OCI-LY3 (cell line): ENCODE results near the gene ACOX3.

Source experiments
- H2AFZ ChIP-seq: fragments of 200-600, 300-600 bp; shearing (Covaris generic); 2 replicates; pipeline ENCODE4 v1.6.0; 2014; ENCODE audit warnings: antibody characterized with exemption, low read depth, low read length
- H3K27ac ChIP-seq: fragments of 200-600, 300-600 bp; sonication (generic); 2 replicates; pipeline ENCODE4 v1.5.1; 2014; ENCODE audit warnings: mild to moderate bottlenecking, low read length, moderate library complexity, mixed read lengths
- H3K27me3 ChIP-seq: fragments of 200-600, 300-600 bp; sonication (generic); 2 replicates; pipeline ENCODE4 v1.6.1; 2014; ENCODE audit warnings: low read depth, low read length, mixed read lengths
- H3K36me3 ChIP-seq: fragments of 200-600, 300-600 bp; sonication (generic); replicated peaks from 2 replicates; pipeline ENCODE3; 2014; ENCODE audit warnings: low read depth, low read length, mixed read lengths
- H3K4me1 ChIP-seq: fragments of 300-600, 200-600 bp; sonication (generic); 2 replicates; pipeline ENCODE4 v1.6.1; 2014; ENCODE audit warnings: low read length, mixed read lengths
- H3K4me2 ChIP-seq: fragments of 200-600, 300-600 bp; sonication (generic); 2 replicates; pipeline ENCODE4 v1.6.1; 2014; ENCODE audit warnings: low read length, mixed read lengths
- H3K4me3 ChIP-seq: fragments of 300-600, 200-600 bp; sonication (generic); 2 replicates; pipeline ENCODE4 v1.5.1; 2014; ENCODE audit warnings: antibody characterized with exemption, mild to moderate bottlenecking, low read length, moderate library complexity
- H3K79me2 ChIP-seq: fragments of 300-600, 200-600 bp; shearing (Covaris generic); 2 replicates; pipeline ENCODE4 v1.6.1; 2014; ENCODE audit warnings: mild to moderate bottlenecking, low read length, mixed read lengths
- H3K9ac ChIP-seq: fragments of 300-600, 200-600 bp; shearing (Covaris generic); 2 replicates; pipeline ENCODE4 v1.6.0; 2014; ENCODE audit warnings: mild to moderate bottlenecking, low read length, moderate library complexity
- H3K9me3 ChIP-seq: fragments of 200-600, 300-600 bp; shearing (Covaris generic); 2 replicates; pipeline ENCODE4 v1.6.1; 2014; ENCODE audit warnings: low read length, mixed read lengths; ENCODE audit not compliant: insufficient read depth
- H4K20me1 ChIP-seq: fragments of 200-600, 300-600 bp; sonication (generic); 2 replicates; pipeline ENCODE4 v1.6.1; 2016; ENCODE audit warnings: low read length, mixed read lengths; ENCODE audit not compliant: insufficient read depth
- EZH2phosphoT487 ChIP-seq: fragments of 200-600 bp; shearing (Covaris generic); IDR thresholded peaks from 2 replicates; pipeline ENCODE4 v1.6.1; 2018; ENCODE audit warnings: antibody characterized with exemption, mixed run types, low read depth
- TF ChIP-seq, protein P1 (sequence below): fragments of 200-600, 300-600 bp; sonication (generic); IDR thresholded peaks from 2 replicates; pipeline ENCODE4 v1.5.1; 2014; ENCODE audit warnings: antibody characterized with exemption, low read length, low read depth

Gene ACOX3

DNA sequence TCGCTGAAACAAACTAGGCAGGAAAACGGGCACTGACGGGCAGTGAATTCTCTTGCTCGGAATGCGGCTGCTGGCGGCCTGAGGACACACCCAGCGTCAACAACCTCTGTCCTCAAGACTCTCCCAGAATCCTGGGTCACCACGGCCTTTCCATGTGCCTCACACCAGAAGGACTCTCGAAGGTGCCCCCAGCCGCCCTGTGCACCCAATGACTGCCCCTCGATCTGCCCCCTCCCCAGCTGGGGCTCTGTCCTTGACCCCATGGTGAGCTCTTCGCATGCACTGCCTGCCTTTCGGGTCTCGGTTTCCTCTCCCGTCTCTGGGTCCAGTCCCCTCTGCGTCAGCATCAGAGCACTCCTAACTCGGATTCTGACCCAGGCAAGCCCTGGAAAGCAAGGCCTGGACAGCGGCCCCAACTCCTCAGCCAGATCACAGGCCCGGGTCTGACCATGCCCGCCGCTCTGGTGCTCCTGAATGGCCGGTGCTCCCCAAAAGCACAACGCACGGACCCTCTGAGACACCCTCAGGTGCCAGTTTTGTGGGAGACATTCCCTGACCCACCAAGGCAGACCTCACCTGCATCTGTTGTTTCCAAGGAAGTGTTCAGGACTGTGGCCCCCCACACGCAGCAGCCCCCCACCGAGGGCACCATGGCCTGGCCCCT is 56.0 kb downstream of the ACOX3 start:
- Histone ChIP-seq H3K4me2 (peak overlapping the region; percentile 66), H3K9me3 (no peaks in the 10 kb centered on the region), H4K20me1 (no peaks in the 10 kb centered on the region), H3K27ac (peak overlapping the region; percentile 81), H3K4me1 (peaks cover 32% of the 10 kb centered on the region), H3K36me3 (peaks cover 9% of the 10 kb centered on the region), H3K4me3 (peak overlapping the region; percentile 67), H2AFZ (no peak overlapping the region), H3K79me2 (no peaks in the 10 kb centered on the region), H3K27me3 (no peaks in the 10 kb centered on the region), H3K9ac (peak overlapping the region; percentile 18; the same call in 1 of the 2 replicates)
- TF ChIP-seq EZH2phosphoT487, result no peak
- TF ChIP-seq, protein P1, sequence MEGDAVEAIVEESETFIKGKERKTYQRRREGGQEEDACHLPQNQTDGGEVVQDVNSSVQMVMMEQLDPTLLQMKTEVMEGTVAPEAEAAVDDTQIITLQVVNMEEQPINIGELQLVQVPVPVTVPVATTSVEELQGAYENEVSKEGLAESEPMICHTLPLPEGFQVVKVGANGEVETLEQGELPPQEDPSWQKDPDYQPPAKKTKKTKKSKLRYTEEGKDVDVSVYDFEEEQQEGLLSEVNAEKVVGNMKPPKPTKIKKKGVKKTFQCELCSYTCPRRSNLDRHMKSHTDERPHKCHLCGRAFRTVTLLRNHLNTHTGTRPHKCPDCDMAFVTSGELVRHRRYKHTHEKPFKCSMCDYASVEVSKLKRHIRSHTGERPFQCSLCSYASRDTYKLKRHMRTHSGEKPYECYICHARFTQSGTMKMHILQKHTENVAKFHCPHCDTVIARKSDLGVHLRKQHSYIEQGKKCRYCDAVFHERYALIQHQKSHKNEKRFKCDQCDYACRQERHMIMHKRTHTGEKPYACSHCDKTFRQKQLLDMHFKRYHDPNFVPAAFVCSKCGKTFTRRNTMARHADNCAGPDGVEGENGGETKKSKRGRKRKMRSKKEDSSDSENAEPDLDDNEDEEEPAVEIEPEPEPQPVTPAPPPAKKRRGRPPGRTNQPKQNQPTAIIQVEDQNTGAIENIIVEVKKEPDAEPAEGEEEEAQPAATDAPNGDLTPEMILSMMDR, result no peak

DNA sequence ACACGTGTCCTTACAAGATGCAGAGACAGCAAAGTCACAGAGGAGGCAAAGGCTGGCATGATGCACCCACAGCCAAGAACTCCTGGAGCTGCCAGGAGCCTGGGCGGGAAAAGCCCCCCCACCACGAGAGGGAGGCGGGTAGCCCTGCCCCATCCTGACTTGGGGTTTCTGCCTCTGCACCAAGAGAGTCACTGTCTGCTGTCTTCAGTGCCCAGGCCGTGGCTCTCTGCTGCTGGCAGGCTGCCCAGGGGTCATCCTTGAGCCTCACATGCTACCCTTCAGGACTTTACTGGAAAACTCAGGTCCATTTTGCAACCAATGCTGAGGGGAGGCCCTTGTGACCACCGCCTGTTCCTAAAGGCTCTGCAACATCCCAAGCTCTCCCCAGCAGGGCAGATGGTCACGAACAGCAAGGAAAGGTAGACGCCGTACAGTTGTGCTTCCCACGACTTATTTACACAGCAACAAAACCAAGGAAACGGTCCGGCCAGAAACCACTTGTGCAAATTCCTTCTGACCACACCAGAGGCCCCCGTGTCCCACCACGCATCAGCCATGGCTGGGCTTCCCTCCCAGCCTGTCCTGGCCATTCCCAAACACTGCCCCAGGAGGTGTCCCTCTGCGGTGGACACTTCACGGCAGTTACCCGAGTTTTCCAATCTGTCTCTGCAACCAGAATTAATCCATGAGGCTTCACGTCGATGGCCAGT is 56.9 kb downstream of the ACOX3 start:
- H3K27me3 ChIP-seq, result no peaks in the 10 kb centered on the region
- peaks cover 3% of the 10 kb centered on the region for H3K36me3 ChIP-seq
- H3K4me2 ChIP-seq, result peak overlapping the region; percentile 66
- H3K79me2 ChIP-seq, result no peaks in the 10 kb centered on the region
- H3K4me3 ChIP-seq, result peak overlapping the region; percentile 67
- peak overlapping the region; percentile 49 for H3K9ac ChIP-seq
- H4K20me1 ChIP-seq, result no peaks in the 10 kb centered on the region
- peaks cover 32% of the 10 kb centered on the region for H3K4me1 ChIP-seq
- H2AFZ ChIP-seq, result no peak overlapping the region
- TF ChIP-seq, protein P1, result no peak
- no peak for TF ChIP-seq EZH2phosphoT487
- H3K9me3 ChIP-seq, result no peaks in the 10 kb centered on the region
- H3K27ac ChIP-seq, result peak overlapping the region; percentile 81

DNA sequence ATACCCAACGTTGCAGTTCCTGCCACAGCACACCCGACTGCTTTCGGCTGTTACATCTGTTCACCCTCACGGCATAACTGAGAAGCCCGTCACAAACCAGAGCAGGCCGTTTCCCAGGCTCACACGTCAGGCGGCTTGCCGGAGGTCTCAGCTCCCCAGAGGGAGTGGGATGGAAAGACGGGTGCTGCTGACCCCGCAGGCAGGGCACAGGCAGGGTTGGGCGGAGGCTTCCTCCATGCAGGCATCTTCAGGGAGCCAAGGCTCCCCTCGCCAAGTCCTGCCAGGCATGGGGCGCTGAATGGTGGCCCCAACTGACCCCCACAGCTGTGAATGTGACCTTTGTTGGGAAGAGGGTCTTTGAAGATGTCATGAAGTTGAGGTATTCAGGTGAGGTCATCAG is 57.5 kb downstream of the ACOX3 start:
- TF ChIP-seq, protein P1, result no peak
- no peak for TF ChIP-seq EZH2phosphoT487
- peak overlapping the region; percentile 66 for H3K4me2 ChIP-seq
- H3K9me3 ChIP-seq, result no peaks in the 10 kb centered on the region

DNA sequence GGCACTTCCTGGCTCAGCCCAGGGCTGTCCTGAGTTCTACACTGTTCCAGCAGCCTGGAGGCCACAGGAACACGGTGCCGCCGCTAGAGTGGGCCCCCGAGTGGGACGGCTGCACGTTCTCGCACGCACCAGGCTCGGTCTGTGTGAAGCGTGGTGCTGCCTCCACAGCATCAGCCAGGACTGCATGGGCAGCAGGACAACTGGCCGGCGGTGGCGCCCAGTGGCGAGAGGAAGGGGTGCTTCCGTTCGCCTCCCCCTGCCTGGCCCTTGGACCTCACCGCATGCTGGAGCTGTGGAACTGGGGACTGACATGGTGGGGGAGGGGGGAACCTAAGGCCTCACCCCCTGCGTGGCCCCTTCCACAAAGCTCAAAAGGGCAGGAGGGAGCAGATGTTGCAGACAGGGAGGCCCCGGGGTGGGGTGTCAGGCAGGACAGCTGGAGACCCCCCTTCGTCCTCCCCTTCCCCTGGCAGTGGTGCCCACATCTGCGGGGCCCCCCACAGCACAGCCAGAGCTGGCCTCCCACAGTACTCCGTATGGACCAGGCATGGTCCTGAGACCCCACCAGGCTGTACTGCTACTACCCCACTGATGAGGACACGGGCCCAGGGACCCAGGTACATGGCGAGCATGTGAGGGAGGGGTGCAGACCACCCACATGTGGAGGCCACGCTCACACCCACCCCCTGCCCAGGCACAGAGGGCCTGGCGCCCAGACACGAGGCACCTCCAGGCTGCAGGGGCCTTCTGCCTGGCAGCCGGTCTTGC is 58.5 kb downstream of the ACOX3 start:
- Histone ChIP-seq H3K36me3 (peaks cover 3% of the 10 kb centered on the region), H2AFZ (no peak overlapping the region), H3K4me1 (peaks cover 32% of the 10 kb centered on the region), H3K4me2 (peak overlapping the region; percentile 49), H3K4me3 (0 out of 2 replicates have a peak overlapping the region, but pooled peaks have one; percentile 7), H3K27ac (peak overlapping the region; percentile 44), H3K79me2 (no peaks in the 10 kb centered on the region), H3K27me3 (no peaks in the 10 kb centered on the region), H3K9ac (peak overlapping the region; percentile 12; the same call in 1 of the 2 replicates), H4K20me1 (no peaks in the 10 kb centered on the region), H3K9me3 (no peaks in the 10 kb centered on the region)
- TF ChIP-seq EZH2phosphoT487, result no peak
- TF ChIP-seq, protein P1, result no peak

More for the DNA sequence above, 57.5 kb downstream of the ACOX3 start:
- Histone ChIP-seq H3K4me3 (peak overlapping the region; percentile 67), H3K27ac (peak overlapping the region; percentile 81), H3K79me2 (no peaks in the 10 kb centered on the region), H3K9ac (peak overlapping the region; percentile 49), H4K20me1 (no peaks in the 10 kb centered on the region), H3K4me1 (peaks cover 32% of the 10 kb centered on the region), H2AFZ (no peak overlapping the region), H3K36me3 (peaks cover 3% of the 10 kb centered on the region), H3K27me3 (no peaks in the 10 kb centered on the region)
